IMR-90 (cell line): ENCODE results near the gene CRISPLD2.

ENCODE experiments used
- POLR2A ChIP-seq: IDR thresholded peaks from 2 replicates; pipeline ENCODE4 v1.6.1; 2012; ENCODE audit warnings: mild to moderate bottlenecking, low read depth, low read length
- RAD21 ChIP-seq: IDR thresholded peaks from 2 replicates; pipeline ENCODE4 v1.6.1; 2012; ENCODE audit warnings: low read length, improper control_type of control experiment
- RCOR1 ChIP-seq: IDR thresholded peaks from 2 replicates; pipeline ENCODE4 v1.6.1; 2012; ENCODE audit warnings: mild to moderate bottlenecking, low read length, improper control_type of control experiment; ENCODE audit not compliant: insufficient replicate concordance
- RFX5 ChIP-seq: IDR thresholded peaks from 2 replicates; pipeline ENCODE4 v1.8.0; 2012; ENCODE audit warnings: low read depth, mild to moderate bottlenecking, low read length, moderate library complexity
- TF ChIP-seq, protein P1 (sequence below): conservative IDR thresholded peaks from 2 replicates; pipeline ENCODE4 v1.5.1; 2012; ENCODE audit warnings: mild to moderate bottlenecking, low read depth, low read length, improper control_type of control experiment

DNA sequence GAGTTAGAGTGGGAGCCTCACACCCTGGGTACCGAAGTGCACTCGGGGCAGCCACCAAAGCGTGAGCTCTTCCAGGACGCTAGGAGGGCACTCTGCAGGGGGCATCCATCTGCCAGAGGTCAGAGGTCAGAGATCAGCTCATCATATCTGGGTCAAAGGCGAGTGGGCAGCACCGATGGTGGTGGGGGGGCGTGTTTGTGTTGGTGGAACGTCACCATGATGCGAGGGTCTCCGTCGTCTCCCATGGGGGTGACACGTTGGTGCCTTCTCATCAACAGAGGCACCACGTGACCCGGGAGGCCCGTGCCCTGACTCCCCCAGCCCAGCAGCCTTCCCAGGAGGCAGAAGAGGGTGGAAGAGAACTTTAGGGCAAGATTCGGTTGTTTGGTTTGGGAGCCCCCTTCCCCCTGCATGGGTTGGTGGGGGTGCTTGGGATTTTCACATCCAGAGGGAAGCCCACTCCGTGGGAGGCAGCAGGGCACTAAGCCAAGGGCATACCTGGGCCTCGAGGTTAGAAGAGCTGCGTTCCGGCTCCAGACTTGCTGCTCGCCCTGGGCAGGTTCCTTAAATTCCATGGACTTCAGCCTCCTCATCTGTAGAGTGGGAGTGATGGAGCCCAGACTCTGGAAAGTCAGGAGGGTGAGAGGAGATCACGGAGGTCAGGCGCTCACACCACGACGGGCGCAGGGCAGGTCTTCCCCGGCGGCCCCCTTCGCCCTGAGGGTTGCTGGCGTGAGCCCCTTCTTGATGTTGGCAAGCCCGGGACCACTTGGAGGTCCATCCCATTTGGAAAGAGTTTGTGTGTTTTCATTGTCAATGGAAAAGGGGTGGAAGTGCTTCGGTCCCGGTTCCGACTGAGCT is 14.0 kb downstream of the CRISPLD2 start:
- TF ChIP-seq, protein P1, sequence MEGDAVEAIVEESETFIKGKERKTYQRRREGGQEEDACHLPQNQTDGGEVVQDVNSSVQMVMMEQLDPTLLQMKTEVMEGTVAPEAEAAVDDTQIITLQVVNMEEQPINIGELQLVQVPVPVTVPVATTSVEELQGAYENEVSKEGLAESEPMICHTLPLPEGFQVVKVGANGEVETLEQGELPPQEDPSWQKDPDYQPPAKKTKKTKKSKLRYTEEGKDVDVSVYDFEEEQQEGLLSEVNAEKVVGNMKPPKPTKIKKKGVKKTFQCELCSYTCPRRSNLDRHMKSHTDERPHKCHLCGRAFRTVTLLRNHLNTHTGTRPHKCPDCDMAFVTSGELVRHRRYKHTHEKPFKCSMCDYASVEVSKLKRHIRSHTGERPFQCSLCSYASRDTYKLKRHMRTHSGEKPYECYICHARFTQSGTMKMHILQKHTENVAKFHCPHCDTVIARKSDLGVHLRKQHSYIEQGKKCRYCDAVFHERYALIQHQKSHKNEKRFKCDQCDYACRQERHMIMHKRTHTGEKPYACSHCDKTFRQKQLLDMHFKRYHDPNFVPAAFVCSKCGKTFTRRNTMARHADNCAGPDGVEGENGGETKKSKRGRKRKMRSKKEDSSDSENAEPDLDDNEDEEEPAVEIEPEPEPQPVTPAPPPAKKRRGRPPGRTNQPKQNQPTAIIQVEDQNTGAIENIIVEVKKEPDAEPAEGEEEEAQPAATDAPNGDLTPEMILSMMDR = no peak
- no peak for TF ChIP-seq RCOR1
- TF ChIP-seq RAD21 = no peak
- TF ChIP-seq POLR2A = no peak; the same call in 1 of the 2 replicates
- no peak for TF ChIP-seq RFX5
